Sciatic nerve (tissue), 2 donors: ENCODE data around the gene SLC38A6. TPM values are rescaled to one million over a fixed set of nuclear protein-coding genes. Genes with fewer than 3 reads are reported as not detected.
"Not testable (repeated sequence)": the region's sequence is repeated elsewhere in the genome, so short reads cannot be mapped to it uniquely, and the experiment has no call there.

Experiments used
- ATAC-seq: fragments of 200-7000 bp; cut with Tn5 transposase; one replicate; pipeline ENCODE4 v1.9.1; 2020; ENCODE audit warnings: mild to moderate bottlenecking, moderate library complexity
- DNase-seq: peaks from one replicate; pipeline ENCODE4 v3.0.0-alpha.2; 2020; ENCODE audit warnings: low spot score
- intact Hi-C: fragments of 100-400 bp; cut with DNase I; formaldehyde crosslinking; loops from one replicate; pipeline ENCODE4 v1.14.2; 2022
- total RNA-seq: library from RNA; stranded (reverse); fragmentation: NEBNext Ultra II Directional; extraction: Animal tissue kit (Norgen Biotek cat#: 25700); gene quantifications from one replicate; pipeline ENCODE4 v1.2.1, GENCODE V29; 2021
- donor health status: DM: no; HTN: no; CAD: no.
- donor health status: DM: no; HTN: no; CAD: no.

SLC38A6 gene
- total RNA-seq, 1 donor from 2014 or later, result 29.3 TPM

GRCh38 chr14:61042220-61042619 lies 61.2 kb downstream of the SLC38A6 start:
- no peak for DNase-seq
- no peak for ATAC-seq
- intact Hi-C loops, result no loop called here

DNA sequence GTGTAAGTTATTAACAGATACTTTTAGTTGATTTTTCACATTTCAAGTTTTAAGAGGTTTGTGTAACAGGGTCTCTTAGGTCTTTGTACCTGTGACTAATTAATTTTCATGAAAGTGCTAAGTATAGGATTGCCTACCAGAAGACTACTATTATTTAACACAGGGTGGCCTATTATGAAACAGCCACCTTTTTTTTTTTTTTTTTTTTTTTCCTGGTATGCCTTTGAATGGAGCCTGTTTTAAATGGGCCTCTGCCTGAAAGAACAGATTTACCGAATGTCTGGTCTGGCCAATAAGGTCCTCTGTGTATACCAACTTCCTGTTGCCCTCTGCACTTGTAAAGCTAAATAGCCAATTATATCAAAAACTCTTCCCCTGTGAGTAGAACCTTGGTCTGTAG lies 62.5 kb downstream of the SLC38A6 start:
- intact Hi-C loops, result no loop called here
- DNase-seq, result no peak
- ATAC-seq, result no peak

- DNase-seq, result no peak
- ATAC-seq, result no peak
- intact Hi-C loops, result no loop called here
Measured at GRCh38 chr14:61047021-61047420, 66.0 kb downstream of the SLC38A6 start.

DNA sequence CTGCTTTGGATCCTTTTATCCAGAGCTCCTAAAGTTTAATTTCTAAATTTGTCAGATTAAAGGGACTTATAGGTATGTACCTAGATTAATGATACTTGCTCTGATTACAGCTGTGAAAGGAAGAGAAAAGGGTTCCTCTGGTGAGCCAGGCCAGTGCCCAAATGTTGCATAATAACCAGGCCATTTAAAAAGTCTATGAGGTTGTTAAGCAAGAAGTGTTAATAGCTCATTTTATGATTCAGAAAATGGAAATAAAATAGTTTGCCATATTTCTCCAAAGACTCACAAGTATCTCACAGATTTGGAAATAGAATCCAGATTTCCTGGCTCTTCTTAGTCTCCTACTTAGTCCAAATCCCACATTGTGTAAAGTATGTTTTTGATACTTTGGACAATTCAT lies 67.6 kb downstream of the SLC38A6 start:
- peak; percentile 73 for ATAC-seq
- intact Hi-C loops, result no loop called here
- DNase-seq, result no peak

DNA sequence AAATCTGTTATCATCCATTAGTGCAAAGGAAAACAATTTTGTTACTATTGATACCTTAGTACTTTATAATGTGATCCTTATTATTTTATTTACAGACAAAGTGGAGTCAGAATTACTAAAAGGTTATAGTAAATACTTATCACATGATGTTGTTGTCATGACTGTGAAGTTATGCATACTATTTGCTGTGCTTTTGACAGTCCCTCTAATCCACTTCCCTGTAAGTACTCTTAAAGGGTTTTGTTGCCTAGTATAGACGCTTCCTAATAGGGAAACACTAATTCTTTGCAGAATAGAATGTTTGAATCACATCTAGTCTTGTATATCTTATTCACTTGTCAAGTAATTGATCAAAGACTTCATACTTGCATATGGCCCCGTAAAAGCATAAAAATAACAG lies 69.4 kb downstream of the SLC38A6 start:
- ATAC-seq (no peak), DNase-seq (no peak)
- intact Hi-C loops, result no loop called here

DNA sequence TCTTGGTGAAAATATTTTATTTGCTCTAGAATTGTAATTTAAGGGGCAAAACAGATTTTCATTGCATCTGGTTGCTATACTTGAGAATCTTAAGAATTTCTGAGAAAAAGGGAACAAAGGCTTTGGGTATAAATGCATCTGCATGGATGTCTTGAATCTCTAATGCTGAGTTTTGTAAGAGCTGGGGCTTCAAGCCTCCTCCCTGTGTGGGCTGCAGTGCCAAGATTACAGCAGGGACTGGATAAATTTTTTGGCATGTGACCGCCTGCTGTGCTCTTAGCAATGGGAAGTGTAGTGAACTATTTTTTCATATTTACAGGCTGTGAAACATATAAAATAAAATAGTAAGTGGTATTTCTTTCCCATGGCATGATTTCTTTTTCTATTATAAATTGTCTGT lies 70.0 kb downstream of the SLC38A6 start:
- intact Hi-C loops, result no loop called here
- no peak for DNase-seq
- ATAC-seq, result peak; percentile 75

- intact Hi-C loops, result no loop called here
- no peak for ATAC-seq
- no peak for DNase-seq
Measured at GRCh38 chr14:61051621-61052020, 70.6 kb downstream of the SLC38A6 start.

DNA sequence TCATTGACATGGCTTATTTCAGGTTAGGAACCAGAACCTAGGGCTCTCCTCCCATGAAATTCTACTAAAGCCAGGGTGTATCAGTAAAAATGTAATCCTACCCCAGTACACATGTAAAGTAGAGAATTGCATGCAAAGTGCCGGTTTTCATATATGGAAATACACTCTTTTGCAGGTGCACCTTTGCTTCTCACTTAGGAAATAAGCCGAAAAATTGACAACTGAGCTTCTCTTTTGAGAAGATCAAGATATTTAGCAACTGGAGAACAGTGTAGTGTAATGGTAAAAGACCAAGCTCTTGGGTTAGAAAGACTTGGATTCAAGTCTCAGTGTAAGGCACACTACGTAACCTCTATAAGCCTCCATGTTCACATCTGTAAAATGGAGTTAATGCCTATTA lies 82.4 kb downstream of the SLC38A6 start:
- intact Hi-C loops, result no loop called here
- DNase-seq, result no peak
- no peak for ATAC-seq

- intact Hi-C loops, result no loop called here
- ATAC-seq, result no peak
- no peak for DNase-seq
Measured at GRCh38 chr14:61064210-61064609, 83.2 kb downstream of the SLC38A6 start.

DNA sequence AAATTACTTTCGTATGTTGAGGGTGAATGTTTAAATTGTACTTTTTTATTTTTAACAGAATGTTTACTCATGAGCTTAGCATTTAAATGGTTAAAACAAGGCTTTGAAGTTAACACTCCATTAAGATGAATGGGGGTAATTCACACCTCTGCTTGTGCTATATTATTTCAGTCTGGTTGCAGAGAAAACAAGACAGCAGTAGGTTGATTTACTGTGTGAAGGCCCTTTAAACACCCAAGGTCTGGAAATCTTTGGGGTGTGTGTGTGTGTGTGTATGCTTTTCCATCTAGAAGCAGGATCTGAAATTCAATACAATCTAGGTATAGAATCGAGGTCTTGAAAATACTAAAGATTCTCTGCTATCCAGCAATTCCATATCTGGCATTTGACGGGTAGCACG lies 83.8 kb downstream of the SLC38A6 start:
- intact Hi-C loops, result no loop called here
- no peak for DNase-seq
- no peak for ATAC-seq

- ATAC-seq (no peak), DNase-seq (no peak)
- intact Hi-C loops, result no loop called here
Measured at GRCh38 chr14:61065656-61066055, 84.6 kb downstream of the SLC38A6 start.

DNA sequence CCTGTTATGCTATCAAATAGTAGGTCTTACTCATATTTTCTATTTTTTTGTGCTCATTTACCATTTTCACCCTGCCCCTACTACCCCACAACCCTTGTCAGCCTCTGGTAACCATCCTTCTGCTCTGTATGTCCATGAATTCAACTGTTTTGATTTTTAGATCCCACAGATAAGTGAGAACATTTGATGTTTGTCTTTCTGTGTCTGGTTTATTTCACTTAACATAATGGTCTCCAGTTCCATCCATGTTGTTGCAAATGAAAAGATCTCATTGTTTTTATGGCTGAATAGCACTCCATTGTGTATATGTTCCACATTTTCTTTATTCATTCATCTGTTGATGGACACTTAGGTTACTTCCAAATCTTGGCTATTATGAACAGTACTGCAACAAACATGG lies 91.4 kb downstream of the SLC38A6 start:
- DNase-seq, intact Hi-C loops: not testable (repeated sequence)

GRCh38 chr14:61074852-61075251 lies 93.8 kb downstream of the SLC38A6 start:
- ATAC-seq (no peak), DNase-seq (no peak)
- intact Hi-C loops, result no loop called here

More for the DNA sequence above, 91.4 kb downstream of the SLC38A6 start:
- ATAC-seq, result not testable (repeated sequence)

DNA sequence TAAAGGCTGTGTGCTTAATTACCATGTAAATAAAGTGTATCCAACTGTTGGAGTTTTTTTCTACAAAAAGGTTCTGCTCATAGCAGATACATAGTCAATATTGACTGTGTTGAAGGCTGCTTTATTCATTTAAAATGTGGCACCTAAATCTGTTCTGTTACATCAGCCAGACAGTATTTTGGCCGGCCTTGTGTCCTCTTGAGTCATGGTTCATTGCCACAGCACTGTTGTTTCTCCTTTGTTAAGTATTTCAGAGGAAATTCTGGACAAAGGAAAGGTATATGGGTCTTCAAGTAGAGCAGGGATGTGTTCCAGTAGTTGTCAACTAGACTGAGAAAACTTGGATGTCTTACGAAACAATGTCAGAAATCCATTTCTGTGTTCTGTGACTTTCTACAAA lies 95.5 kb downstream of the SLC38A6 start:
- intact Hi-C loops, result no loop called here
- ATAC-seq, result no peak

GRCh38 chr14:61077437-61077836 lies 96.4 kb downstream of the SLC38A6 start:
- intact Hi-C loops, result no loop called here
- no peak for ATAC-seq
- no peak for DNase-seq

More for the DNA sequence above, 95.5 kb downstream of the SLC38A6 start:
- DNase-seq, result no peak

DNA sequence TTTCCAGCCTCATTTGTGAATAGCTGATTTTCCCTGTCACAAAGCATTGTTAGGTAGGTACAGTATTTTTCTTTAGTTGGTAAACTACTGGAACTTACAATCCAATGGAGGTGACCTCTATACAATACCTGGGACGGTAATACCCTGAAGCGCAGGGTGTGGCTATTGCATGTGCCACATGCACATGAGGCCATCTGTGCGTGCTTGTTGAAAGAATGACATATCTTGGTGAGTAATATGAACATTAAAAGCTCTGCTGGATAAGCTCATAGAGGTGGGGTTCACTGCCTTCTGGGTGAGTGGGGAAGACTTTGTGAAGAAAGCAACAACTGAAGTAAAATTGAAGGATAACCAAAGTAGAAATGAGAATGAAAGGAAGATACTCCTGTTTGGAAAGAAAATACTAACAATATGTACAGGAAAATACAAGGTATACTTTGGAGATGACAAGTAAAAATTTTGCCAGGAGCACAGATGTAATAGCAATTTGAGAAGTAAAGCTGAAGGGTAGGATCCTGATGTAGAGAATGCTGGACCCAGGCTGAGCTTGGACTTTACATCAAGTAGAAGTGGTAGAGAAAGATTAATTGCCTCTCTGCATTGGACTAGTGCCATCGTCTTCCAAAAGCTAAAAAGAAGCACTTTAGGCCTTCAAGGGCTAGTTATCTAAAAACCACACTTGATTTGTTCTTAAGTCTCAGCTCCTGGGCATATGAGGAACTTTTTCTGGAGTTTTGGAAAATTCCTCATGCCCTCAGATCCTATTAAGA lies 97.1 kb downstream of the SLC38A6 start:
- intact Hi-C loops, result no loop called here
- no peak for DNase-seq
- ATAC-seq, result no peak

DNA sequence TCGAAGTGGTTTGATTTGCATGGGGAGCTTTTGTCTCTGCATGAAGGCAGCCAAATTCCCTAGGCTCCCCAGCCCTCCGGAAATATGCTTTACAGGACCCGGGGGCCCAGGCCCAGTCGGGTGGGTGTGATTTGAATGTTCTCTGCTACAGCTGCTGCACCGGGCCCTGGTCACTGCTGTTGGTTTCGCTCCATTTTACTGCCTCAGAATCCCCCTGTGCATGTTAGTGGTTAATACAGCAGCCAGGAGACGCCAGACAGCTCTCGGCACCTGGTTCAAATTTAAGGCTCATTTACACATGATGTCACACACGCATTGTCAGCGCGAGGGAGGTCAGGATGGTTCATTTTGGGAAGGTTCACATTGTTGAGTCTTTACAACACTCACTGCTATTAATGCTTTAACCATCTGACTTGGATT lies 99.6 kb downstream of the SLC38A6 start:
- ATAC-seq (peak; percentile 78), DNase-seq (no peak)
- intact Hi-C loops, result no loop called here

GRCh38 chr14:61088081-61088480 lies 107.0 kb downstream of the SLC38A6 start:
- ATAC-seq (no peak), DNase-seq (no peak)
- intact Hi-C loops, result no loop called here

- DNase-seq (no peak), ATAC-seq (peak; percentile 24)
- intact Hi-C loops, result no loop called here
Measured at GRCh38 chr14:61089126-61089750, 108.2 kb downstream of the SLC38A6 start.

- intact Hi-C loops, result no loop called here
- ATAC-seq, result peak; percentile 76
- DNase-seq, result no peak
Measured at GRCh38 chr14:61090432-61091216, 109.6 kb downstream of the SLC38A6 start.
